SK-N-SH treated with all-trans-retinoic acid at 6 μM for 48 hours (cell line): ENCODE measurements around the gene TEAD1.

ENCODE experiments used
- ARNTL ChIP-seq: fragments of 450-650 bp; formaldehyde crosslinking; IDR thresholded peaks from 2 replicates; pipeline ENCODE4 v1.5.0; 2020; ENCODE audit warnings: low read depth, mild to moderate bottlenecking, moderate library complexity, borderline replicate concordance
- CSDC2 ChIP-seq: fragments of 250-450 bp; sonication (Bioruptor Pico); IDR thresholded peaks from 2 replicates; pipeline ENCODE4 v1.5.0; 2020; ENCODE audit warnings: mild to moderate bottlenecking, moderate library complexity
- OSR1 ChIP-seq: fragments of 250-450 bp; sonication (Bioruptor Pico); IDR thresholded peaks from 2 replicates; pipeline ENCODE4 v1.8.0; 2022; ENCODE audit warnings: moderate library complexity, mild to moderate bottlenecking, inconsistent platforms
- PPARA ChIP-seq: fragments of 250-450 bp; sonication (Bioruptor Pico); IDR thresholded peaks from 2 replicates; pipeline ENCODE4 v1.5.0; 2020; ENCODE audit warnings: mild to moderate bottlenecking, borderline replicate concordance
- RARB ChIP-seq: fragments of 250-450 bp; sonication (Bioruptor Pico); IDR thresholded peaks from 2 replicates; pipeline ENCODE4 v1.8.0; 2021; ENCODE audit warnings: mild to moderate bottlenecking, moderate library complexity
- SNAI2 ChIP-seq: fragments of 250-450 bp; sonication (Bioruptor Pico); IDR thresholded peaks from 2 replicates; pipeline ENCODE4 v1.5.0; 2020; ENCODE audit warnings: mild to moderate bottlenecking, moderate library complexity
- TOX ChIP-seq: fragments of 250-450 bp; sonication (Bioruptor Pico); IDR thresholded peaks from 2 replicates; pipeline ENCODE4 v1.8.0; 2021; ENCODE audit warnings: mild to moderate bottlenecking, moderate library complexity, borderline replicate concordance
- ZFP3 ChIP-seq: fragments of 250-450 bp; sonication (Bioruptor Pico); IDR thresholded peaks from 2 replicates; pipeline ENCODE4 v1.5.0; 2020; ENCODE audit warnings: mild to moderate bottlenecking, moderate library complexity
- ZFP30 ChIP-seq: fragments of 450-650 bp; formaldehyde crosslinking; IDR thresholded peaks from 2 replicates; pipeline ENCODE4 v1.5.0; 2022; ENCODE audit warnings: mild to moderate bottlenecking, moderate library complexity
- ZNF8 ChIP-seq: fragments of 450-650 bp; formaldehyde crosslinking; IDR thresholded peaks from 2 replicates; pipeline ENCODE4 v1.5.0; 2020; ENCODE audit warnings: mild to moderate bottlenecking, moderate library complexity
- TF ChIP-seq, protein P1 (sequence below): fragments of 250-450 bp; sonication (Bioruptor Pico); IDR thresholded peaks from 2 replicates; pipeline ENCODE4 v1.8.0; 2020; ENCODE audit warnings: mild to moderate bottlenecking, moderate library complexity, borderline replicate concordance
- TF ChIP-seq, protein P2 (sequence below): fragments of 250-450 bp; sonication (Bioruptor Pico); IDR thresholded peaks from 2 replicates; pipeline ENCODE4 v1.5.1; 2020; ENCODE audit warnings: low read depth, mild to moderate bottlenecking, moderate library complexity

DNA sequence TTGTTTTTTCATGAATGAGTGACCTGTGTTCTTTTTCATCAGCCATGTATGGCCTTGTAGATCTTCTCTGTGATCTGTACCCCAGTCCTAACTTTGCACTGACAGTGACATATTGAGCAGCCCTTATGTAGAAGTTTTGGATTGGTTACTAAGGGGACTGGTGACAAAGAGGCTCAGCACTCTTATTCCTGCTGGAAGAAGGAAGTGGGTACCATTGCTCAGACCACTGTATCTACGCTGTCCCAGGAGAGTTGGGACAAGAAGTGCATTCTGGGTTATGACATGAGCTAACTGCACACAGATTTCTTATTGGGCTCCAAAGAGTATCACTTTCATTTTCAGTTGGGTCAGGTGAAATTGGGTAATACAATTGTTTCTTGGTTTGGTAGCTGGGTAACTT is 227.1 kb downstream of the TEAD1 start:
- TF ChIP-seq ARNTL (no peak), CSDC2 (CRISPR knock-in tag) (no peak), OSR1 (CRISPR knock-in tag) (no peak), ZNF8 (no peak), RARB (CRISPR knock-in tag) (no peak), TOX (CRISPR knock-in tag) (no peak), ZFP3 (CRISPR knock-in tag) (no peak), ZFP30 (no peak), SNAI2 (CRISPR knock-in tag) (no peak), PPARA (CRISPR knock-in tag) (no peak)
- TF ChIP-seq, protein P1, sequence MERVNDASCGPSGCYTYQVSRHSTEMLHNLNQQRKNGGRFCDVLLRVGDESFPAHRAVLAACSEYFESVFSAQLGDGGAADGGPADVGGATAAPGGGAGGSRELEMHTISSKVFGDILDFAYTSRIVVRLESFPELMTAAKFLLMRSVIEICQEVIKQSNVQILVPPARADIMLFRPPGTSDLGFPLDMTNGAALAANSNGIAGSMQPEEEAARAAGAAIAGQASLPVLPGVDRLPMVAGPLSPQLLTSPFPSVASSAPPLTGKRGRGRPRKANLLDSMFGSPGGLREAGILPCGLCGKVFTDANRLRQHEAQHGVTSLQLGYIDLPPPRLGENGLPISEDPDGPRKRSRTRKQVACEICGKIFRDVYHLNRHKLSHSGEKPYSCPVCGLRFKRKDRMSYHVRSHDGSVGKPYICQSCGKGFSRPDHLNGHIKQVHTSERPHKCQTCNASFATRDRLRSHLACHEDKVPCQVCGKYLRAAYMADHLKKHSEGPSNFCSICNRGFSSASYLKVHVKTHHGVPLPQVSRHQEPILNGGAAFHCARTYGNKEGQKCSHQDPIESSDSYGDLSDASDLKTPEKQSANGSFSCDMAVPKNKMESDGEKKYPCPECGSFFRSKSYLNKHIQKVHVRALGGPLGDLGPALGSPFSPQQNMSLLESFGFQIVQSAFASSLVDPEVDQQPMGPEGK (CRISPR knock-in tag), result no peak
- TF ChIP-seq, protein P2, sequence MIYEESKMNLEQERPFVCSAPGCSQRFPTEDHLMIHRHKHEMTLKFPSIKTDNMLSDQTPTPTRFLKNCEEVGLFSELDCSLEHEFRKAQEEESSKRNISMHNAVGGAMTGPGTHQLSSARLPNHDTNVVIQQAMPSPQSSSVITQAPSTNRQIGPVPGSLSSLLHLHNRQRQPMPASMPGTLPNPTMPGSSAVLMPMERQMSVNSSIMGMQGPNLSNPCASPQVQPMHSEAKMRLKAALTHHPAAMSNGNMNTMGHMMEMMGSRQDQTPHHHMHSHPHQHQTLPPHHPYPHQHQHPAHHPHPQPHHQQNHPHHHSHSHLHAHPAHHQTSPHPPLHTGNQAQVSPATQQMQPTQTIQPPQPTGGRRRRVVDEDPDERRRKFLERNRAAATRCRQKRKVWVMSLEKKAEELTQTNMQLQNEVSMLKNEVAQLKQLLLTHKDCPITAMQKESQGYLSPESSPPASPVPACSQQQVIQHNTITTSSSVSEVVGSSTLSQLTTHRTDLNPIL (CRISPR knock-in tag), result no peak
